Activated CD8-positive, alpha-beta memory T cell treated with anti-CD3 and anti-CD28 coated beads, Interleukin-2, amount 50 U/mL, for 24 hours (primary cell): ENCODE measurements around the gene PTPRJ.
"Not testable (repeated sequence)": the region's sequence is repeated elsewhere in the genome, so short reads cannot be mapped to it uniquely, and the experiment has no call there.

Experiments
- DNase-seq: peaks from one replicate; pipeline ENCODE4 v3.0.0-alpha.2; 2020; ENCODE audit errors: extremely low read depth

PTPRJ gene

GRCh38 chr11:47980088-47980906 is at the start of gene PTPRJ:
PTPRJ (plus strand) TSS chr11:47980559; CDS start chr11:47980913, 354 bp downstream.
- no peak for DNase-seq

- DNase-seq: no peak
Observed at GRCh38 chr11:47932544-47932943, 47.8 kb upstream of the PTPRJ start.

GRCh38 chr11:47933797-47934196 is 46.6 kb upstream of the PTPRJ start:
- DNase-seq: not testable (repeated sequence)

- DNase-seq: no peak
Observed at GRCh38 chr11:47938791-47939560, 41.4 kb upstream of the PTPRJ start.

GRCh38 chr11:47940904-47941649 is 39.3 kb upstream of the PTPRJ start:
- no peak for DNase-seq

GRCh38 chr11:47941907-47942558 is 38.3 kb upstream of the PTPRJ start:
- DNase-seq: no peak

GRCh38 chr11:47943721-47944586 is 36.4 kb upstream of the PTPRJ start:
- DNase-seq: no peak

GRCh38 chr11:47944632-47945031 is 35.7 kb upstream of the PTPRJ start:
- no peak for DNase-seq

- DNase-seq: no peak
Observed at GRCh38 chr11:47946682-47947559, 33.4 kb upstream of the PTPRJ start.

- DNase-seq: no peak
Observed at GRCh38 chr11:47948137-47948536, 32.2 kb upstream of the PTPRJ start.

- DNase-seq: not testable (repeated sequence)
Observed at GRCh38 chr11:47949001-47949675, 31.2 kb upstream of the PTPRJ start.

- peak; percentile 14 for DNase-seq
Observed at GRCh38 chr11:47950396-47950795, 30.0 kb upstream of the PTPRJ start.

GRCh38 chr11:47951504-47951903 is 28.9 kb upstream of the PTPRJ start:
- DNase-seq: not testable (repeated sequence)

- no peak for DNase-seq
Observed at GRCh38 chr11:47955061-47955755, 25.2 kb upstream of the PTPRJ start.

- DNase-seq: no peak
Observed at GRCh38 chr11:47960015-47960414, 20.3 kb upstream of the PTPRJ start.

- DNase-seq: no peak
Observed at GRCh38 chr11:47961383-47961782, 19.0 kb upstream of the PTPRJ start.

GRCh38 chr11:47964546-47964945 is 15.8 kb upstream of the PTPRJ start:
- no peak for DNase-seq
